IPS-20b (cell line): ENCODE data around the gene HIPK3.
"Not testable (repeated sequence)": the region's sequence is repeated elsewhere in the genome, so short reads cannot be mapped to it uniquely, and the experiment has no call there.

Experiments used
- H3K27ac ChIP-seq: one replicate; pipeline ENCODE4 v1.5.1; 2013; ENCODE audit warnings: low read length
- H3K27me3 ChIP-seq: 2 replicates; pipeline ENCODE4 v1.6.1; 2013; ENCODE audit warnings: mild to moderate bottlenecking, low read length, inconsistent platforms; ENCODE audit not compliant: insufficient read depth
- H3K36me3 ChIP-seq: 2 replicates; pipeline ENCODE4 v1.6.1; 2013; ENCODE audit warnings: low read depth, mild to moderate bottlenecking, inconsistent platforms, low read length, moderate library complexity; ENCODE audit not compliant: insufficient read depth
- H3K4me1 ChIP-seq: 2 replicates; pipeline ENCODE4 v1.6.1; 2013; ENCODE audit warnings: mild to moderate bottlenecking, control low read depth, inconsistent platforms, low read length, moderate library complexity; ENCODE audit not compliant: insufficient read depth
- H3K4me3 ChIP-seq: 2 replicates; pipeline ENCODE4 v1.5.1; 2013; ENCODE audit warnings: mild to moderate bottlenecking, low read length, inconsistent platforms
- H3K9ac ChIP-seq: 2 replicates; pipeline ENCODE4 v1.6.1; 2013; ENCODE audit warnings: low read depth, mild to moderate bottlenecking, inconsistent platforms, low read length, moderate library complexity
- H3K9me3 ChIP-seq: 2 replicates; pipeline ENCODE4 v1.6.1; 2013; ENCODE audit warnings: mild to moderate bottlenecking, low read depth, low read length, inconsistent platforms; ENCODE audit not compliant: insufficient read depth

HIPK3 gene

DNA sequence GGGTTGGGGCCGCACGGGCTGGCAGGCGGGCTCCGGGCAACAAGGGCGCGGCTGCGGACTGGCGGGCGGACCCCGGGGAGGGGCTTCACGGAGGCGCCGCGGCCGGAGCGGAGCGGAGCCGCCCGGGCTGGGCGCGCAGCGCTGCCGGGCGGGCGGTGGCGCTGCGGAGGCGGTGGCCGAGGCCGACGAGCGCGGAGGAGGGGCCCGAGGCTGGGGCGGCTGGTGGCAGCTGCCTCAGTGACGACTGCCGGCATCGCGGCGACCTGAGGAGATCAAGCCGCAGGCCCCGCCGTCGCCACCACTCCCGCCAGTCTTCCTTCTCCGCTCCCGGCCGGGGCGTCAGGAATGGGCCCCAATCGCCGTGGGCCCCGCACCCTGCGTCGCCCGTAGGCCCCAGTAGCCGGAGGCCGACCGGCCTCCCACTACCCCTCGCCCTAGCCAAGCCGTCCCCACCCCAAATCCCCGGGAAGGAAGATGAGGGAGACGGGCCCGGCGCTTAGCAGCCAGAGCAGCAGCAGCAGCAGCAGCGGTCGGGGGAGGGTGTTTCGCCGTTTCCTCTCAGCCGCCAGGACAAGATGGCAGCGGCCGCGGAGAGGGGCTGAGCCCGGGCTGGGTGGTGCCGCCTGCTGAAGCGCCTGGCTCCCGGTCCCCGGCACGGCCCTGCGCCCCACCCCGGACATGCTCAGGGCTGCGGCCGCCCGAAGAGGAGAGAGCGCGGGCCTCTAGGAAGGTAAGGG, at the start of gene HIPK3:
Gene HIPK3, plus strand, starts transcription at position 222 of the 737 bp plus-strand sequence.
- H3K4me3 ChIP-seq, result peak within 1 kb of the TSS; percentile 87
- peak within 1 kb of the TSS; percentile 94 for H3K9ac ChIP-seq
- no peaks in the 10 kb centered on the region for H3K36me3 ChIP-seq
- no peaks in the 10 kb centered on the region for H3K9me3 ChIP-seq
- H3K27me3 ChIP-seq, result peaks cover 6% of the 10 kb centered on the region; the same call in 1 of the 2 replicates
- H3K27ac ChIP-seq, result peak within 1 kb of the TSS; percentile 92
- peaks cover 4% of the 10 kb centered on the region; the same call in 1 of the 2 replicates for H3K4me1 ChIP-seq

DNA sequence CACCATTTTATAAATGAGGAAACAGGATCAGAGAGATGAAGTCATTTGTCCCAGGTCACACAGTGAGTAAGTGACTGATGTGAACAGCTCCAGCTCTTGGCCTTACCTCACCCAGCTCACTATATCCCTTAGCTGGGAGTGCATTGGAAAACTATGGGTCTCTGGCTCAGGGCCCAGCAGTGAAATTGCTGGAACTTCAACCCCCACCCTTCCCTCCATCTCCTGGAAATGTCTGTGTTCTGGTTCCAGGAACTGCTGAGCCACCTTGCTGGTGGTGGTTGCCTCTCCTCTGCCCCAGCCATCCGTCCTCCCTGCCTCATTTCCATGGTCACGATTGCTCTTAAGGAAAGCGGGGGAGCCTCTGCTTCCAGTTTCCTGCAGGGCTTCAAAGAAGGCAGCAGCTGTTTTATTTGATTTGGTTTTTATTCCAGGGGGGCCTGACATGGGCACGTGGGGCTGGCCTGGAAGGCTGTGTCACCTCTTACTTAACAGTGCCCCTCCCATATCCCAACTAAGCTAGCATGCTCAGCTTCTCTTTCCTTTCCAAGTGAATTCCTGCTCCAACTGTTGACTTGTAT, 49.7 kb upstream of the HIPK3 start:
- Histone ChIP-seq H3K4me1 (no peaks in the 10 kb centered on the region), H3K4me3 (no peak overlapping the region), H3K36me3 (no peaks in the 10 kb centered on the region), H3K27ac (no peak overlapping the region), H3K27me3 (no peaks in the 10 kb centered on the region), H3K9ac (no peak overlapping the region), H3K9me3 (no peaks in the 10 kb centered on the region; the same call in 1 of the 2 replicates)

DNA sequence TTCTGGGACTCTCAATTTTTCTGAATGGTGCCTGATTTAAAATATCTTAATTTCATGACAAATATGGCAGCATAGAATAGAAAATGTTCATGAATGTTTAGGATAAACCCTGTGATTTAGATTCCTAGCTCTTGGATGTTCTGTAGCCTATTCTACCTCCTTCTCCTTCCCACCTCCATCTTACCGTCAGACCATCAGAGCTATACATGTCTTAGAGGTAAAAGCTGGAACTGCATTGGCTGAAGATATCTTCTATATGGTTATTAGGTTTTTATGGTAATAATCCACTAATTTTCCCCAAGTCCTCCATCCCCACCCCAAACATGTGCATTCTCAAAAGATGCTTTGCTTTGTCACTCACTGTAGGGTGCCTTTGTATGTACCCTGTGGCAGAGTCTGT, 49.0 kb upstream of the HIPK3 start:
- no peaks in the 10 kb centered on the region for H3K4me1 ChIP-seq
- H3K27ac ChIP-seq, result no peak overlapping the region
- no peak overlapping the region for H3K9ac ChIP-seq
- no peaks in the 10 kb centered on the region; the same call in 1 of the 2 replicates for H3K9me3 ChIP-seq
- H3K27me3 ChIP-seq, result no peaks in the 10 kb centered on the region
- no peaks in the 10 kb centered on the region for H3K36me3 ChIP-seq
- H3K4me3 ChIP-seq, result no peak overlapping the region

GRCh38 chr11:33211153-33211552, 46.0 kb upstream of the HIPK3 start:
- H3K27ac ChIP-seq, result no peak overlapping the region

DNA sequence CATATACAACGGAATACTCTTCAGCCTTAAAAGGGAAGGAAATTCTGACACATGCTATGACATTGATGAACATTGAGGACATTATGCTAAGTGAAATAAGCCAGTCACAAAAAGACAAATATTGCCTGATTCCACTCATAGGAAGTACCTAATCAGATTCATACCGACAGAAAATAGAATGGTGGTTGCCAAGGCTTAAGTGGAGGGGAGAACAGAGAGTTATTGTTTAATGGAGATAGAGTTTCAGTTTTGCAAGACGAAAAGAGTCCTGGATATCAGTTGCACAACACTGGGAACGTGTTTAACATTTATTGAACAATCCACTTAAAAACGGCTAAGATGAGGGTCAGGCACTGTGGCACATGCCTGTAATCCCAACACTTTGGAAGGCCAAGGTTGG, 45.6 kb upstream of the HIPK3 start:
- Histone ChIP-seq H3K27me3 (no peaks in the 10 kb centered on the region), H3K9me3 (no peaks in the 10 kb centered on the region; the same call in 1 of the 2 replicates), H3K4me3 (no peak overlapping the region), H3K4me1 (no peaks in the 10 kb centered on the region), H3K27ac (no peak overlapping the region), H3K9ac (no peak overlapping the region), H3K36me3 (no peaks in the 10 kb centered on the region)

More at GRCh38 chr11:33211153-33211552, 46.0 kb upstream of the HIPK3 start:
- no peak overlapping the region for H3K4me3 ChIP-seq
- no peaks in the 10 kb centered on the region for H3K27me3 ChIP-seq
- no peaks in the 10 kb centered on the region for H3K4me1 ChIP-seq
- no peak overlapping the region for H3K9ac ChIP-seq
- no peaks in the 10 kb centered on the region; the same call in 1 of the 2 replicates for H3K9me3 ChIP-seq
- no peaks in the 10 kb centered on the region for H3K36me3 ChIP-seq

GRCh38 chr11:33214187-33214586, 43.0 kb upstream of the HIPK3 start:
- Histone ChIP-seq H3K9me3 (no peaks in the 10 kb centered on the region; the same call in 1 of the 2 replicates), H3K9ac (no peak overlapping the region), H3K27ac (no peak overlapping the region), H3K4me1 (no peaks in the 10 kb centered on the region), H3K36me3 (no peaks in the 10 kb centered on the region), H3K27me3 (no peaks in the 10 kb centered on the region), H3K4me3 (no peak overlapping the region)

DNA sequence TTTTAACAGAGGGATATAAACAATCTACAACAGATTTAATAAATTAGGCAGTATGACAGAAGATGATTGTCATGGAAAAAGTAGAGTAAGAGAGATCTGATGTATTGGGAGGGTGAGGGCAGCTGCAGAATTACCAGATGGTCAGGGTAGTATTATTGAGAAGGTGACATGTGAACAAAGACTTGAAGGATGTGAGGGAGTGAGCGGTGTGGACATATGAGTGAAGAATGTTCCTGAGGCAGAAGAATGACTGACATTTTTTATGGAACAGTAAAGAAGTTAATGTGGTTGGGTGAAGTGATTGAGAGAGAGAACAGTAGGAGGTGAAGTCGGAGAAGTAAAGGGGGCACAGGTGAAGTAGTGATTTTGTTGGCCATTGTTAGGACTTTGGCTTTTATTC, 42.4 kb upstream of the HIPK3 start:
- H3K4me3 ChIP-seq, result no peak overlapping the region
- no peaks in the 10 kb centered on the region for H3K27me3 ChIP-seq
- no peaks in the 10 kb centered on the region for H3K36me3 ChIP-seq
- no peaks in the 10 kb centered on the region; the same call in 1 of the 2 replicates for H3K9me3 ChIP-seq
- no peak overlapping the region for H3K9ac ChIP-seq
- no peaks in the 10 kb centered on the region for H3K4me1 ChIP-seq
- H3K27ac ChIP-seq, result no peak overlapping the region

GRCh38 chr11:33216676-33217075, 40.5 kb upstream of the HIPK3 start:
- H3K9ac ChIP-seq, H3K27me3 ChIP-seq, H3K9me3 ChIP-seq, H3K4me3 ChIP-seq, H3K36me3 ChIP-seq, H3K4me1 ChIP-seq, H3K27ac ChIP-seq: not testable (repeated sequence)

- H3K27me3 ChIP-seq, result no peaks in the 10 kb centered on the region
- H3K4me1 ChIP-seq, result no peaks in the 10 kb centered on the region
- no peak overlapping the region for H3K4me3 ChIP-seq
- H3K9ac ChIP-seq, result no peak overlapping the region
- no peaks in the 10 kb centered on the region for H3K9me3 ChIP-seq
- H3K27ac ChIP-seq, result no peak overlapping the region
- H3K36me3 ChIP-seq, result no peaks in the 10 kb centered on the region
Measured at GRCh38 chr11:33222052-33222750, 35.0 kb upstream of the HIPK3 start.

GRCh38 chr11:33225371-33225770, 31.8 kb upstream of the HIPK3 start:
- Histone ChIP-seq H3K9me3 (no peaks in the 10 kb centered on the region), H3K27me3 (no peaks in the 10 kb centered on the region), H3K27ac (no peak overlapping the region), H3K4me3 (no peak overlapping the region), H3K9ac (no peak overlapping the region), H3K4me1 (no peaks in the 10 kb centered on the region), H3K36me3 (no peaks in the 10 kb centered on the region)

DNA sequence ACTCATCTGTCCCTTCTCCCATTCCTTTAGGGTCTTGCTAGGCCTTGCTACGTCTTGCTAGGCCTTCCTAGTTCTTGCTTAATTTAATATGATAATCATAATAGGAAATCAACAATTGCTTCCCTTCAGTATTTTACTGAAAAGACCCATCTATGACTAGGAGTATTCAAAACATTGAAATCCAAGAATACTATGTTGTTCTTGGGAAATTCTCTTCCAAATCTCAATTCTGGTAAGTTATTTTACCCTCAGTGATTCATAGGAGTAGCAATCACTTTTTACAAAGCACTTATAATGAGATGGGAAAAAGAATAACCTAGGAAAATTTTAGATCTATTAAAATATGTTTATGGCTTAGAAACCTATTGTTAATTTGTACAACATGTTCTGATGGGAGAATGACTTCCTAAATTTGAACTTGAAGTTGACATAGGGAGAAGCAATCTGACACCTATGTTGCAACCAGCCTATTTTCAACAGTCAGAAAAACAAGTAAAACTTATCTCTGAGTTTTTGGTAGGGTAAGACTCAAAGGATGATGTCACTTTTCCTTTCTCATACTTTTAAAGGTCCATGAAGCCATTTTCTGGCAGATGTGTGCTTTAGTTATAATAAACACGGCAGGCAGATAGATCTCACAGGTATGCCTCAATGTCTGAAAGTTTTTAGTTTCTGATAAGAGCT, 29.5 kb upstream of the HIPK3 start:
- H3K9ac ChIP-seq, result no peak overlapping the region
- no peaks in the 10 kb centered on the region for H3K36me3 ChIP-seq
- no peak overlapping the region for H3K27ac ChIP-seq
- no peaks in the 10 kb centered on the region for H3K4me1 ChIP-seq
- H3K27me3 ChIP-seq, result no peaks in the 10 kb centered on the region
- H3K9me3 ChIP-seq, result no peaks in the 10 kb centered on the region
- no peak overlapping the region for H3K4me3 ChIP-seq
